SU-DHL-6 (cell line): Measurements from ENCODE around the gene KIF16B.
"Not testable (repeated sequence)": the region's sequence is repeated elsewhere in the genome, so short reads cannot be mapped to it uniquely, and the experiment has no call there.

Source experiments
- H2AFZ ChIP-seq: fragments of 200-600 bp; sonication (generic); 2 replicates; pipeline ENCODE4 v1.6.1; 2014; ENCODE audit warnings: low read depth, mild to moderate bottlenecking, moderate library complexity, mixed read lengths, antibody characterized with exemption, low read length; ENCODE audit not compliant: severe bottlenecking
- H3F3A ChIP-seq: fragments of 200-600 bp; shearing (Covaris generic); 2 replicates; pipeline ENCODE4 v1.6.0; 2016; ENCODE audit warnings: antibody characterized with exemption, mild to moderate bottlenecking; ENCODE audit not compliant: insufficient read depth
- H3K27ac ChIP-seq: fragments of 200-600 bp; sonication (generic); 2 replicates; pipeline ENCODE4 v1.5.1; 2016; ENCODE audit warnings: low read depth, mild to moderate bottlenecking, low read length, moderate library complexity, mixed read lengths
- H3K27me3 ChIP-seq: fragments of 200-600 bp; sonication (generic), shearing (Covaris generic); 2 replicates; pipeline ENCODE4 v1.6.0; 2014; ENCODE audit warnings: mild to moderate bottlenecking, low read length
- H3K36me3 ChIP-seq: fragments of 200-600 bp; sonication (generic); 2 replicates; pipeline ENCODE4 v1.6.1; 2014; ENCODE audit warnings: mild to moderate bottlenecking, low read length, mixed read lengths
- H3K4me2 ChIP-seq: fragments of 300-600, 200-600 bp; shearing (Covaris generic), sonication (generic); 2 replicates; pipeline ENCODE4 v1.6.0; 2014; ENCODE audit warnings: low read length, low read depth, mild to moderate bottlenecking; ENCODE audit not compliant: poor library complexity, severe bottlenecking
- H3K4me3 ChIP-seq: fragments of 200-600 bp; sonication (generic); 2 replicates; pipeline ENCODE4 v1.5.1; 2014; ENCODE audit warnings: antibody characterized with exemption, low read length, mild to moderate bottlenecking, mixed read lengths; ENCODE audit not compliant: insufficient read depth, poor library complexity, severe bottlenecking
- H3K79me2 ChIP-seq: fragments of 200-600 bp; sonication (generic); 2 replicates; pipeline ENCODE4 v1.6.1; 2014; ENCODE audit warnings: mild to moderate bottlenecking, low read length, moderate library complexity; ENCODE audit not compliant: insufficient read depth
- H3K9ac ChIP-seq: fragments of 200-600 bp; sonication (generic); 2 replicates; pipeline ENCODE4 v1.7.0; 2014; ENCODE audit warnings: mild to moderate bottlenecking, low read length
- H3K9me2 ChIP-seq: fragments of 200-600 bp; sonication (generic); replicated peaks from 2 replicates; pipeline ENCODE4 v1.6.1; 2014; ENCODE audit warnings: low read length; ENCODE audit not compliant: insufficient read depth
- H3K9me3 ChIP-seq: fragments of 200-600 bp; sonication (generic); 2 replicates; pipeline ENCODE4 v1.6.1; 2014; ENCODE audit warnings: low read length, mixed read lengths; ENCODE audit not compliant: insufficient read depth
- H4K20me1 ChIP-seq: fragments of 200-600 bp; sonication (generic); 2 replicates; pipeline ENCODE4 v1.6.1; 2014; ENCODE audit warnings: low read depth, mild to moderate bottlenecking, antibody characterized with exemption, low read length, moderate library complexity, mixed read lengths
- EZH2phosphoT487 ChIP-seq: fragments of 200-600 bp; sonication (generic), shearing (Covaris generic); conservative IDR thresholded peaks from 2 replicates; pipeline ENCODE4 v1.6.1; 2018; ENCODE audit warnings: mild to moderate bottlenecking, antibody characterized with exemption, low read length, moderate library complexity, mixed read lengths
- TF ChIP-seq, protein P1 (sequence below): fragments of 200-600 bp; sonication (generic); IDR thresholded peaks from one replicate; pipeline ENCODE4 v1.5.1; 2017; ENCODE audit warnings: antibody characterized with exemption, mild to moderate bottlenecking, low read length, moderate library complexity; ENCODE audit not compliant: insufficient read depth, poor library complexity, severe bottlenecking

KIF16B gene

DNA sequence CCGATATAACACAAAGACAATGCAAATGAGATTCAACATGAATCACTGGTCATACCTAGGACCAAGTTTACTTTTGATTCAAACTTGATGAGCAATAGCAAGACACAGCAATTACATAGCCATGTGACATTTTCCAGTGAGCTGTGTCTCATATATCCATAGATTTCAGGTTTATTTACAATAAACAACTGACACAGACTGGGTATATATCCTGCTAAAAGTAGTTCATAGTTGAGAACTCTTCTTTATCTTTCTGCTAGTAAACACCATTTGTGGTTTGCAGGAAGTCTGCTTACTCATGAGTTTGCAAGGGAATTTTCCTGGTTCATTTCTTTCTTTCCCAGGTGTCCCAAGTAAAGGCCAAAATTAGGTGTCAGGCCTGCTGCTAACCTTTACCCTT is 343.4 kb downstream of the KIF16B start:
- Histone ChIP-seq H3K36me3 (no peaks in the 10 kb centered on the region), H3K9me2 (no peaks in the 10 kb centered on the region), H3K9me3 (no peaks in the 10 kb centered on the region), H3K9ac (no peak overlapping the region), H3K27me3 (no peaks in the 10 kb centered on the region), H3K27ac (no peak overlapping the region), H2AFZ (no peak overlapping the region), H3K4me2 (no peak overlapping the region), H3K4me3 (no peak overlapping the region), H3F3A (no peaks in the 10 kb centered on the region), H3K79me2 (no peaks in the 10 kb centered on the region), H4K20me1 (no peaks in the 10 kb centered on the region)
- TF ChIP-seq, protein P1, sequence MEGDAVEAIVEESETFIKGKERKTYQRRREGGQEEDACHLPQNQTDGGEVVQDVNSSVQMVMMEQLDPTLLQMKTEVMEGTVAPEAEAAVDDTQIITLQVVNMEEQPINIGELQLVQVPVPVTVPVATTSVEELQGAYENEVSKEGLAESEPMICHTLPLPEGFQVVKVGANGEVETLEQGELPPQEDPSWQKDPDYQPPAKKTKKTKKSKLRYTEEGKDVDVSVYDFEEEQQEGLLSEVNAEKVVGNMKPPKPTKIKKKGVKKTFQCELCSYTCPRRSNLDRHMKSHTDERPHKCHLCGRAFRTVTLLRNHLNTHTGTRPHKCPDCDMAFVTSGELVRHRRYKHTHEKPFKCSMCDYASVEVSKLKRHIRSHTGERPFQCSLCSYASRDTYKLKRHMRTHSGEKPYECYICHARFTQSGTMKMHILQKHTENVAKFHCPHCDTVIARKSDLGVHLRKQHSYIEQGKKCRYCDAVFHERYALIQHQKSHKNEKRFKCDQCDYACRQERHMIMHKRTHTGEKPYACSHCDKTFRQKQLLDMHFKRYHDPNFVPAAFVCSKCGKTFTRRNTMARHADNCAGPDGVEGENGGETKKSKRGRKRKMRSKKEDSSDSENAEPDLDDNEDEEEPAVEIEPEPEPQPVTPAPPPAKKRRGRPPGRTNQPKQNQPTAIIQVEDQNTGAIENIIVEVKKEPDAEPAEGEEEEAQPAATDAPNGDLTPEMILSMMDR = no peak
- TF ChIP-seq EZH2phosphoT487 = no peak

DNA sequence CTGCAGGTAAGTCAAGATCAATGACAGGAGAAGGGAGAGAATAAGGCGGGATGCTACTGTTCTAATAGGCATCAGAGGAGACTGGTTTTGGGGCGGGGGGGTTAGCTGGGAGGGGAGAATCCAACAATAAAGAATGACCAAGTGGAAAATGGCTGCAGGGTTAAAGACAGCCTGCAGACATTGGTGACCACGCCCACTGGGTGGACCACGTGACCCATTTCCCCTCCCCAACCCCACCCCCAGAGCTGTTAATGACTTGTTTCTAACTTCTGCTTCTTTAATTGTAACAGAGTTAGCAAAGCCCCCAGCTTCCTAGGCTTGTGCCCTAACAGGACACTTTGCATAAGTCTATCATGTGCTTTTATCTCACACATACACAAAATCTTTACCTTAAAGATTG is 344.5 kb downstream of the KIF16B start:
- Histone ChIP-seq H3K9me2 (no peaks in the 10 kb centered on the region), H3K36me3 (no peaks in the 10 kb centered on the region), H4K20me1 (no peaks in the 10 kb centered on the region), H3K4me2 (no peak overlapping the region), H3F3A (no peaks in the 10 kb centered on the region), H3K9ac (no peak overlapping the region), H3K27ac (no peak overlapping the region), H2AFZ (no peak overlapping the region), H3K27me3 (no peaks in the 10 kb centered on the region), H3K79me2 (no peaks in the 10 kb centered on the region), H3K4me3 (no peak overlapping the region), H3K9me3 (no peaks in the 10 kb centered on the region)
- TF ChIP-seq, protein P1 = no peak
- TF ChIP-seq EZH2phosphoT487 = no peak

DNA sequence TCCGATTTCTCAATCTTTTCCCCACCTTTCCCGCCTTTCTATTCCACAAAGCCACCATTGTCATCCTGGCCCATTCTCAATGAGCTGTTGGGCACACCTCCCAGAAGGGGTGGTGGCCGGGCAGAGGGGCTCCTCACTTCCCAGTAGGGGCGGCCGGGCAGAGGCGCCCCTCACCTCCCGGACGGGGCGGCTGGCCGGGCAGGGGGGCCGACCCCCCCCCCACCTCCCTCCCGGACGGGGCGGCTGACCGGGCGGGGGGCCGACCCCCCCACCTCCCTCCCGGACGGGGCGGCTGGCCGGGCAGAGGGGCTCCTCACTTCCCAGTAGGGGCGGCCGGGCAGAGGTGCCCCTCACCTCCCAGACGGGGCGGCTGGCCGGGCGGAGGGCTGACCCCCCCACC is 346.3 kb downstream of the KIF16B start:
- H2AFZ ChIP-seq, H3K27ac ChIP-seq, H3K9me2 ChIP-seq, H3K9ac ChIP-seq, H3K27me3 ChIP-seq, H3K36me3 ChIP-seq, H3F3A ChIP-seq, H3K4me3 ChIP-seq, H3K4me2 ChIP-seq, H3K9me3 ChIP-seq, H3K79me2 ChIP-seq, H4K20me1 ChIP-seq: not testable (repeated sequence)

DNA sequence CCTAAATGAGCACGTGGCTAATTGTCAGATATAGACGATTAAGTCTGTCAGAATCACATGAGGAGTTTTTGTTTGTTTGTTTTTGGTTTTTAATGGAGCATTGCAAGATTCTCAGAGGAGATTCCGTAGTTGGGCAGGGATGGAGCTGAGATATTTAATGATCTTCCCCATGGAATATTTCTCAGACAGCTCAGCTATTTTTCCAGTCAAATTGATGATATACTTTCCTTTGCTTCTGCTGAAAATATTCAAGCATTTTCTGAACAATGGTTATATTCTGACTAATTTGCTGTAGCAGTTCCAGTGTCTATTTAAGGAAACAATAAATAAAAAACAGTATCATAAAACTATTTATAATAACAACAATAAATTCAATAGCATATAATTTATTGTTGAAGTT is 348.4 kb downstream of the KIF16B start:
- H3K79me2 ChIP-seq = no peaks in the 10 kb centered on the region
- H3K9ac ChIP-seq = no peak overlapping the region
- no peaks in the 10 kb centered on the region for H3K9me2 ChIP-seq
- H4K20me1 ChIP-seq = no peaks in the 10 kb centered on the region
- no peak overlapping the region for H2AFZ ChIP-seq
- no peak overlapping the region for H3K27ac ChIP-seq
- no peak overlapping the region for H3K4me2 ChIP-seq
- no peaks in the 10 kb centered on the region for H3K36me3 ChIP-seq
- H3K9me3 ChIP-seq = no peaks in the 10 kb centered on the region
- TF ChIP-seq EZH2phosphoT487 = no peak
- TF ChIP-seq, protein P1 = no peak
- no peak overlapping the region for H3K4me3 ChIP-seq
- H3K27me3 ChIP-seq = no peaks in the 10 kb centered on the region
- no peaks in the 10 kb centered on the region for H3F3A ChIP-seq
